Caco-2 (cell line): ENCODE results near the gene KRT13. TPM values are rescaled to one million over a fixed set of nuclear protein-coding genes. Genes with fewer than 3 reads are reported as not detected.
A peak's percentile ranks its signal among the peaks of the same experiment; 100 is the strongest.

Experiments used
- BruUV-seq: library from RNA; stranded (reverse); fragments of 400-500 nt; replicated peaks from 2 replicates; lab custom pipeline; 2021; lab: Mats Ljungman, UMichigan
- CTCF ChIA-PET: fragments of 300-600 bp; sonication (Branson Sonifier 250); formaldehyde crosslinking; loops from one replicate; lab custom pipeline; 2022; ENCODE audit warnings: antibody characterized with exemption; lab: Charles Lee
- POLR2A ChIA-PET: fragments of 300-600 bp; sonication (Branson Sonifier 250); formaldehyde crosslinking; loops from one replicate; lab custom pipeline; 2022; ENCODE audit warnings: antibody characterized with exemption; lab: Charles Lee
- DNase-seq, 2 experiments: peaks; one replicate each; pipeline versions ENCODE4 v3.0.0 to v3.0.0-alpha.2; 2020 to 2022
- H3K27me3 ChIP-seq: replicated peaks from 2 replicates; pipeline ENCODE4 v1.6.0; 2011; ENCODE audit warnings: low read length; ENCODE audit not compliant: control insufficient read depth, insufficient read depth
- H3K36me3 ChIP-seq: 2 replicates; pipeline ENCODE4 v1.5.1; 2011; ENCODE audit warnings: low read length; ENCODE audit not compliant: control insufficient read depth, insufficient read depth
- H3K4me1 ChIP-seq: fragments of 250-450 bp; sonication (Bioruptor Pico); 2 replicates; pipeline ENCODE4 v1.5.1; 2020; ENCODE audit warnings: mild to moderate bottlenecking
- H3K4me3 ChIP-seq: 2 replicates; pipeline ENCODE4 v1.5.1; 2011; ENCODE audit warnings: low read depth, mild to moderate bottlenecking, control low read depth, low read length
- H3K9me3 ChIP-seq: fragments of 250-450 bp; sonication (Bioruptor Pico); 2 replicates; pipeline ENCODE4 v1.5.1; 2020; ENCODE audit warnings: mild to moderate bottlenecking, moderate library complexity
- H3K27ac Mint-ChIP-seq: one replicate; pipeline ENCODE4 v1.8.0; 2022; ENCODE audit warnings: mixed read lengths; ENCODE audit not compliant: unreplicated experiment
- H3K27me3 Mint-ChIP-seq: one replicate; pipeline ENCODE4 v1.8.0; 2022; ENCODE audit warnings: mixed read lengths; ENCODE audit not compliant: insufficient read depth, unreplicated experiment
- H3K36me3 Mint-ChIP-seq: one replicate; pipeline ENCODE4 v1.8.0; 2022; ENCODE audit warnings: mild to moderate bottlenecking, mixed read lengths; ENCODE audit not compliant: insufficient read depth, unreplicated experiment
- H3K4me1 Mint-ChIP-seq: one replicate; pipeline ENCODE4 v1.8.0; 2022; ENCODE audit warnings: low read depth, mixed read lengths; ENCODE audit not compliant: unreplicated experiment
- H3K4me3 Mint-ChIP-seq: one replicate; pipeline ENCODE4 v1.8.0; 2022; ENCODE audit warnings: mild to moderate bottlenecking, moderate library complexity, mixed read lengths; ENCODE audit not compliant: unreplicated experiment
- H3K9me3 Mint-ChIP-seq: one replicate; pipeline ENCODE4 v1.8.0; 2022; ENCODE audit warnings: mixed read lengths; ENCODE audit not compliant: unreplicated experiment
- intact Hi-C: fragments of 100-400 bp; cut with micrococcal nuclease; formaldehyde crosslinking; loops from one replicate; pipeline ENCODE4 v1.10.0; 2022; ENCODE audit not compliant: unreplicated experiment
- total RNA-seq: library from RNA; stranded (reverse); gene quantifications from 2 replicates; pipeline ENCODE4 v1.2.3, GENCODE V29; 2022
- TF ChIP-seq, protein P1 (sequence below), 2 experiments: fragments of 200-600 bp in 1 of 2; IDR thresholded peaks; 1 replicate in 1 of 2; 2 replicates in 1 of 2; pipeline versions ENCODE4 v1.5.1 to v1.8.0; 2011 to 2022; ENCODE audit warnings: antibody characterized with exemption in 1 of 2, control low read depth in 1 of 2, inconsistent platforms in 1 of 2, low read depth in 1 of 2, low read length in 1 of 2, mild to moderate bottlenecking in 1 of 2, moderate library complexity in 1 of 2; ENCODE audit not compliant: insufficient read depth in 1 of 2, severe bottlenecking in 1 of 2, unreplicated experiment in 1 of 2

KRT13 gene
- total RNA-seq, 1 experiment from 2014 or later, result not detected

DNA sequence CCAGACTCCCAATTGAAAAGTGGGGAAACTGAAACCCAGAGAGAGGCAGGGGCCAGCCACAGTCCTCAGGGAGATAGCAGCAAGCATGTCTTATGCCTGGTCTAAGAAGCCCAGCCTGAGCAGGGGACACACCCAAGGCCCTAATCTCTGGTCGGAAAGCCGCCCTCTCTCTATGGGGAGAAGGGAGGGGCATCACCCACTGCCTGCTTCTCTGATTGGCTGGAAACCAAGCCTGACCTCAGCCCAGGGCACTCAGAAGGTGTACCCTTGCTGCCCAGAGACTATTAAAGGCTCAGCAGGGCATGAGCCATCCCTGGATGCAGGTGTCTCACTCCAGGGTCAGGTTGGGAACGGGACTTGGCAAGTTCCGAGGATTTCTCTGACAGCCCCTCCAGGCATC lies 5.7 kb upstream of the KRT13 start:
- DNase-seq, result peak in 1 of 2 experiments; percentile 69
- Histone ChIP-seq H3K9me3 (no peaks in the 10 kb centered on the region), H3K4me1 (peaks cover 44% of the 10 kb centered on the region), H3K27me3 (no peaks in the 10 kb centered on the region), H3K36me3 (no peaks in the 10 kb centered on the region), H3K4me3 (no peak overlapping the region)
- TF ChIP-seq, protein P1, sequence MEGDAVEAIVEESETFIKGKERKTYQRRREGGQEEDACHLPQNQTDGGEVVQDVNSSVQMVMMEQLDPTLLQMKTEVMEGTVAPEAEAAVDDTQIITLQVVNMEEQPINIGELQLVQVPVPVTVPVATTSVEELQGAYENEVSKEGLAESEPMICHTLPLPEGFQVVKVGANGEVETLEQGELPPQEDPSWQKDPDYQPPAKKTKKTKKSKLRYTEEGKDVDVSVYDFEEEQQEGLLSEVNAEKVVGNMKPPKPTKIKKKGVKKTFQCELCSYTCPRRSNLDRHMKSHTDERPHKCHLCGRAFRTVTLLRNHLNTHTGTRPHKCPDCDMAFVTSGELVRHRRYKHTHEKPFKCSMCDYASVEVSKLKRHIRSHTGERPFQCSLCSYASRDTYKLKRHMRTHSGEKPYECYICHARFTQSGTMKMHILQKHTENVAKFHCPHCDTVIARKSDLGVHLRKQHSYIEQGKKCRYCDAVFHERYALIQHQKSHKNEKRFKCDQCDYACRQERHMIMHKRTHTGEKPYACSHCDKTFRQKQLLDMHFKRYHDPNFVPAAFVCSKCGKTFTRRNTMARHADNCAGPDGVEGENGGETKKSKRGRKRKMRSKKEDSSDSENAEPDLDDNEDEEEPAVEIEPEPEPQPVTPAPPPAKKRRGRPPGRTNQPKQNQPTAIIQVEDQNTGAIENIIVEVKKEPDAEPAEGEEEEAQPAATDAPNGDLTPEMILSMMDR (IDR thresholded peaks at IDR 0.05; ENCODE audit: insufficient read depth in 1 of 2, low read depth in 1 of 2, low read length in 1 of 2, severe bottlenecking in 1 of 2, unreplicated experiment in 1 of 2), result no peak
- ChIA-PET POLR2A (no interaction called here), CTCF (no interaction called here)
- no peaks in the 10 kb centered on the region for H3K9me3 Mint-ChIP-seq
- H3K36me3 Mint-ChIP-seq, result peaks cover 6% of the 10 kb centered on the region
- intact Hi-C loops, result no loop called here
- no peak overlapping the region for H3K27ac Mint-ChIP-seq
- H3K27me3 Mint-ChIP-seq, result no peaks in the 10 kb centered on the region
- H3K4me1 Mint-ChIP-seq, result peaks cover 25% of the 10 kb centered on the region
- H3K4me3 Mint-ChIP-seq, result no peak overlapping the region
- no TSS peak for BruUV-seq

DNA sequence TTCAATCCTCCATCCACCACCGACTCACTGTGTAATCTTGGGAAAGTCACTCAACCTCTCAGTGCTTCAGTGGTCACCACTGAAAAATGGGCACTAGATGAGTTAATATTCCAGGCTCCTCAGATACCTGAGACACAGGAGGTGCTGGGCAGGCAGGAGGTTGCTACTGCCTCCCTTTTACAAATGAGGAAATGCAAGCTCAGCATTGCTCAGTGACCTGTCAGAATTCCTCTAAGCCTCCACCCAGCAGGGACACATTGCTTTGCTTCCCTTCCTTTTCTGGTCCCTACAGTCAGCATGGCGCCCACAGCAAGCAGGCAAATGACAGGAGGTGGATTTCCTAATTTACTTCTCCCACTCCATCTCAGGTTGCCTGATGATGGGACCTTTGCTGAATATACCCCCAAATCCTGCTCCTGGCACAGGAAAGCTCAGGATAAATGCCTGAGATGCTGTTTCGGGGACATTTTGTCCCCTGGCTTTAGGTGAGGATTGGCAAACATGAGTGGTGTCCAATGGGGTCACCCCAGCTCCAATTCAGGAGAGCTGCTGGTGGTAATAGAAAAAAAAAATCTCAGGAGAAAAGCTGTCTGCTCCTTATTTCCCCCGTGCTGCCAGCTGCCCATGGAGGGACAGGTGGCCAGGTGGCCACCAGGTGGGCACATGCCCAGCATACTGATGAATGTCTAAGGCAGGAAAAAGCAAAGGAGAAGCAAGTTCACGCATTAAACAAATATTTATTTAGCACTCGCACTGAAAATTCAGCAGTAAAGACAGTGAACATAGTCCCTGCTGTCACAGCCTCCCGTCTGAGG lies 5.0 kb upstream of the KRT13 start:
- peaks cover 49% of the 10 kb centered on the region for H3K4me1 ChIP-seq
- DNase-seq, result no peak
- BruUV-seq, result no TSS peak
- ChIA-PET CTCF (interaction anchor here (0.7 to 1.0 kb wide), 4 partner anchors 11 to 138 kb away, joined by 3 read pairs; no protein-coding TSS in a partner anchor), POLR2A (interaction anchor here (1.0 kb wide), 2 partner anchors 18 to 178 kb away, joined by 5 read pairs; partner anchors contain the start of gene KRT19)
- Mint-ChIP-seq H3K9me3 (no peaks in the 10 kb centered on the region), H3K4me3 (no peak overlapping the region), H3K27ac (no peak overlapping the region), H3K36me3 (peaks cover 6% of the 10 kb centered on the region), H3K27me3 (no peaks in the 10 kb centered on the region), H3K4me1 (peaks cover 29% of the 10 kb centered on the region)
- H3K9me3 ChIP-seq, result no peaks in the 10 kb centered on the region
- intact Hi-C loops, result no loop called here
- TF ChIP-seq, protein P1 (IDR thresholded peaks at IDR 0.05; ENCODE audit: insufficient read depth in 1 of 2, low read depth in 1 of 2, low read length in 1 of 2, severe bottlenecking in 1 of 2, unreplicated experiment in 1 of 2), result no peak
- H3K4me3 ChIP-seq, result no peak overlapping the region
- no peaks in the 10 kb centered on the region for H3K27me3 ChIP-seq
- no peaks in the 10 kb centered on the region for H3K36me3 ChIP-seq

DNA sequence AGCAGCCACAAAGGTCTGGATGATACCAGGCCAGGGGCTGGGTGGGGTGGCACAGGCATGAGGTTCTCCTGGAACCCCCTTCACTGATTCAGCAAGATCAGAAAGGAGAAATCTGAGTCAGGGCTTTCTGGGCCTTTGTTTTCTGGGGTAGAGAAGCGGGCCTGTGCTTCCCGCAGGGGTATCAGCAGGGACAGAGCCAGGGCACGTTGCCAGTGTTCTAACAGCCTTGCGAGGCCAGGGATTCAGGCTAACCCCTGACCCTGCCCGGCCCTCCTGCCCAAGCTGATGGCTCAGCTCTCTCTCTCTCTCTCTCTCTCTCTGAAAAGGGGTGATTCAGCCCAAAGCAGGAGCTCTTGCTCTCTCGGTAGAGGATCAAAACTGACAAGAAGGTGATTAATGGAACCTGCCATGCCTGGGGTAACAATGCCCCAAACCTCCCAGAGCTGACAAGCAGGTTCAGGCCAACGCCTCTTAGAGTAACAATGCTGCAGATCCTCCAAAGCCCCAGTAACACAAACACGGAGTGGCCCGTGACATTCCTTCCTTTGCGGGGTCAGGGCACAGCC lies 2.0 kb upstream of the KRT13 start:
- H3K4me3 ChIP-seq, result no peak overlapping the region
- no peaks in the 10 kb centered on the region for H3K9me3 ChIP-seq
- BruUV-seq, result no TSS peak
- Mint-ChIP-seq H3K36me3 (peaks cover 6% of the 10 kb centered on the region), H3K9me3 (no peaks in the 10 kb centered on the region), H3K4me3 (no peak overlapping the region), H3K27me3 (no peaks in the 10 kb centered on the region), H3K27ac (peak overlapping the region; percentile 12), H3K4me1 (peaks cover 29% of the 10 kb centered on the region)
- no peaks in the 10 kb centered on the region for H3K27me3 ChIP-seq
- H3K36me3 ChIP-seq, result no peaks in the 10 kb centered on the region
- intact Hi-C loops, result no loop called here
- peaks cover 49% of the 10 kb centered on the region for H3K4me1 ChIP-seq
- no peak for DNase-seq
- TF ChIP-seq, protein P1 (IDR thresholded peaks at IDR 0.05; ENCODE audit: insufficient read depth in 1 of 2, low read depth in 1 of 2, low read length in 1 of 2, severe bottlenecking in 1 of 2, unreplicated experiment in 1 of 2), result no peak
- CTCF ChIA-PET, result interaction anchor here (0.6 to 1.3 kb wide), 3 partner anchors 15 to 155 kb away, joined by 3 to 5 read pairs (median 3); no protein-coding TSS in a partner anchor
- POLR2A ChIA-PET, result no interaction called here
